ENCODE results near the gene SLC13A2. TPM values are rescaled to one million over a fixed set of nuclear protein-coding genes. Genes with fewer than 3 reads are reported as not detected.

SLC13A2 gene
- total RNA-seq, 1 experiment from 2014 or later: 0.57 TPM

DNA sequence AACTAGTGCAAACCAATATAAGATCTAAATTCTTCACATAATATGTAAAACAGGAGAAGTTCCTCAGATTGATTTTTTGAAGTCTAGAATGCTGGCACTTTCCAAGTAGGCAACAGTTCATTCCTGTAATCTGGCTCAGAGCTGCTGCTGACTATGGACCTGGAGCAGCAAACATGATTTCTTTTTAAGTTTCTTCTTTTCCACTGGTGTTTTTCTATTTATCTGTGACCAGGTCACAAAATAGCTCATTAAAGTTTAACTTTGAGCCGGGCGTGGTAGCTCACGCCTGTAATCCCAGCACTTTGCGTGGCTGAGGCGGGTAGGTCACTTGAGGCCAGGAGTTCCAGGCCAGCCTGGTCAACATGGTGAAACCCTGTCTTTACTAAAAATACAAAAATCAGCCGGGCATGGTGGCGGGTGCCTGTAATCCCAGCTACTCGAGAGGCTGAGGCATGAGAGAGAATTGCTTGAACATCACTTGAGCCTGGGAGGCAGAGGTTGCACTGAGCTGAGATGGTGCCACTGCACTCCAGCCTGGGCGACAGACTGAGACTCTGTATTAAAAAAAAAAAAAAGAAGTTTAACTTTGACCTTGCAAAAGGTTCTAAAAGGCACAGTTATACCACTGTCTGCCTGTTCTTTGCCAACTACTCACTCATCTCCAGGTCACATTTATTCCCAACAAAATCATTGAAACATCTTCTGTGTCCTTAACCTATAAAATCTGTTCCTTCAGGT, 29.4 kb upstream of the SLC13A2 start:
- TF ChIP-seq, protein P1, sequence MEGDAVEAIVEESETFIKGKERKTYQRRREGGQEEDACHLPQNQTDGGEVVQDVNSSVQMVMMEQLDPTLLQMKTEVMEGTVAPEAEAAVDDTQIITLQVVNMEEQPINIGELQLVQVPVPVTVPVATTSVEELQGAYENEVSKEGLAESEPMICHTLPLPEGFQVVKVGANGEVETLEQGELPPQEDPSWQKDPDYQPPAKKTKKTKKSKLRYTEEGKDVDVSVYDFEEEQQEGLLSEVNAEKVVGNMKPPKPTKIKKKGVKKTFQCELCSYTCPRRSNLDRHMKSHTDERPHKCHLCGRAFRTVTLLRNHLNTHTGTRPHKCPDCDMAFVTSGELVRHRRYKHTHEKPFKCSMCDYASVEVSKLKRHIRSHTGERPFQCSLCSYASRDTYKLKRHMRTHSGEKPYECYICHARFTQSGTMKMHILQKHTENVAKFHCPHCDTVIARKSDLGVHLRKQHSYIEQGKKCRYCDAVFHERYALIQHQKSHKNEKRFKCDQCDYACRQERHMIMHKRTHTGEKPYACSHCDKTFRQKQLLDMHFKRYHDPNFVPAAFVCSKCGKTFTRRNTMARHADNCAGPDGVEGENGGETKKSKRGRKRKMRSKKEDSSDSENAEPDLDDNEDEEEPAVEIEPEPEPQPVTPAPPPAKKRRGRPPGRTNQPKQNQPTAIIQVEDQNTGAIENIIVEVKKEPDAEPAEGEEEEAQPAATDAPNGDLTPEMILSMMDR (IDR thresholded peaks at IDR 0.05; ENCODE audit: insufficient read depth in 1 of 2, low read depth in 1 of 2, low read length in 1 of 2, severe bottlenecking in 1 of 2, unreplicated experiment in 1 of 2): no peak
- DNase-seq: no peak
- no TSS peak for BruUV-seq (replicated peaks)
- Mint-ChIP-seq H3K27ac (ENCODE audit: unreplicated experiment) (no peak overlapping the region), H3K4me1 (ENCODE audit: low read depth, unreplicated experiment) (peaks cover 4% of the 10 kb centered on the region), H3K4me3 (ENCODE audit: unreplicated experiment) (no peak overlapping the region), H3K27me3 (ENCODE audit: insufficient read depth, unreplicated experiment) (peaks cover 5% of the 10 kb centered on the region), H3K9me3 (ENCODE audit: unreplicated experiment) (peaks cover 9% of the 10 kb centered on the region), H3K36me3 (ENCODE audit: insufficient read depth, unreplicated experiment) (no peaks in the 10 kb centered on the region)
- ChIA-PET CTCF (no interaction called here), POLR2A (interaction anchor here (0.7 kb wide), 1 partner anchor 21 kb away, joined by 9 read pairs; no protein-coding TSS in a partner anchor)
- no peaks in the 10 kb centered on the region for H3K36me3 ChIP-seq (ENCODE audit: control insufficient read depth, insufficient read depth, low read length)
- no peaks in the 10 kb centered on the region for H3K9me3 ChIP-seq
- H3K4me1 ChIP-seq: peaks cover 10% of the 10 kb centered on the region
- H3K4me3 ChIP-seq (ENCODE audit: low read depth, low read length): no peak overlapping the region
- H3K27me3 ChIP-seq (replicated peaks; ENCODE audit: control insufficient read depth, insufficient read depth, low read length): no peaks in the 10 kb centered on the region
- intact Hi-C loops (cut with micrococcal nuclease; ENCODE audit: unreplicated experiment): loop anchor here (10.0 kb wide), 1 partner anchor 101 kb away; no protein-coding TSS in a partner anchor

DNA sequence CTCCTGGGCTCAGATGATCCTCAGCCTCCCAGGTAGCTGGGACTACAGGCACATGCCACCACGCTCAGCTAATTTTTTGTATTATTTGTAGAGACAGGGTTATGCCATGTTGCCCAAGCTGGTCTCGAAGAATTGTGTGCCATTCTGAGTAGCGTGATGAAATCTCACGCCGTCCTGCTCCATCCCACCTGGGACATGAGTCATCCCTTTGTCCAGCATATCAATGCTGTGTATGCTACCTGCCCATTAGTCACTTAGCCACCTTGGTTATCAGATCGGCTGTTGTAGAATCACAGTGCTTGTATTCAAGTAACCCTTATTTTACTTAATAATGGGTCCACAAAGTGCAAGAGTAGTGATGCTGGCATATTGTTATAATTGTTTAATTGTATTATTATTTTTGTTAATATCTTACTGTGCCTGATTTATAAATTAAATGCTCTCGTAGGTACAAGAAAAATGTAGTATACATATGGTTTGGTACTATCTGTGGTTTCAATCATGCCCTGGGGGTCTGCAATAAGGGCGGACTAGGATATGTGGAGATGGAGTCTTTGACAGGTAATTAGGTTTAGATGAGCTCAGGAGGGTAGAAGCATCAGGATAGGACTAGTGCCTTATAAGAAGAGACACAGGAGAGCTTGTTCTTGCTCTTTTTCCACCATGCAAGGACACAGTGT, 26.6 kb upstream of the SLC13A2 start:
- TF ChIP-seq, protein P1 (IDR thresholded peaks at IDR 0.05; ENCODE audit: insufficient read depth in 1 of 2, low read depth in 1 of 2, low read length in 1 of 2, severe bottlenecking in 1 of 2, unreplicated experiment in 1 of 2): no peak
- Mint-ChIP-seq H3K9me3 (ENCODE audit: unreplicated experiment) (peaks cover 9% of the 10 kb centered on the region), H3K27me3 (ENCODE audit: insufficient read depth, unreplicated experiment) (peaks cover 9% of the 10 kb centered on the region), H3K27ac (ENCODE audit: unreplicated experiment) (no peak overlapping the region), H3K4me1 (ENCODE audit: low read depth, unreplicated experiment) (peaks cover 4% of the 10 kb centered on the region), H3K36me3 (ENCODE audit: insufficient read depth, unreplicated experiment) (no peaks in the 10 kb centered on the region), H3K4me3 (ENCODE audit: unreplicated experiment) (no peak overlapping the region)
- H3K27me3 ChIP-seq (replicated peaks; ENCODE audit: control insufficient read depth, insufficient read depth, low read length): no peaks in the 10 kb centered on the region
- H3K36me3 ChIP-seq (ENCODE audit: control insufficient read depth, insufficient read depth, low read length): no peaks in the 10 kb centered on the region
- BruUV-seq (replicated peaks): no TSS peak
- H3K4me1 ChIP-seq: peaks cover 10% of the 10 kb centered on the region
- POLR2A ChIA-PET: interaction anchor here (0.5 kb wide), 1 partner anchor 23 kb away, joined by 4 read pairs; no protein-coding TSS in a partner anchor
- no peak overlapping the region for H3K4me3 ChIP-seq (ENCODE audit: low read depth, low read length)
- H3K9me3 ChIP-seq: no peaks in the 10 kb centered on the region
- no peak for DNase-seq
- intact Hi-C loops (cut with micrococcal nuclease; ENCODE audit: unreplicated experiment): loop anchor here (10.0 kb wide), 1 partner anchor 98 kb away; no protein-coding TSS in a partner anchor
- CTCF ChIA-PET: no interaction called here

DNA sequence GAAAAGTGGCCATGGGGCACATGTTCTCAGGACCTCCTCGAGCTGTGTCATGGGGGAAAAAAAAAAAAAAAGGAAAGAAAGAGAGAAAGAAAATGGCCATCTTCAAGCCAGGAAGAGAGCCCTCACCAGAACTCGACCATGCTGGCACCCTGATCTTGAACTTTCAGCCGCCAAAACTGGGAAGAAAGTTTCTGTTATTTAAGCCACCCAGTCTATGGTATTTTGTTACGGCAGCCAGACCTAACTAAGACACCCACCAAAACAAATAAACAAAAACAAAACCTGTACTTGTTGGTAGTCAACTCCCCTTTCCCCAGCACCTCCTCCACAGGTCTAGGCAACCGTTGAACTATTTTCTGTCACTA, 26.1 kb upstream of the SLC13A2 start:
- no peaks in the 10 kb centered on the region for H3K36me3 Mint-ChIP-seq (ENCODE audit: insufficient read depth, unreplicated experiment)
- POLR2A ChIA-PET: interaction anchor here (0.5 kb wide), 1 partner anchor 23 kb away, joined by 4 read pairs; no protein-coding TSS in a partner anchor
- Histone ChIP-seq H3K27me3 (replicated peaks; ENCODE audit: control insufficient read depth, insufficient read depth, low read length) (no peaks in the 10 kb centered on the region), H3K9me3 (no peaks in the 10 kb centered on the region), H3K36me3 (ENCODE audit: control insufficient read depth, insufficient read depth, low read length) (no peaks in the 10 kb centered on the region), H3K4me3 (ENCODE audit: low read depth, low read length) (no peak overlapping the region), H3K4me1 (peaks cover 10% of the 10 kb centered on the region)
- no peak for DNase-seq
- TF ChIP-seq, protein P1 (IDR thresholded peaks at IDR 0.05; ENCODE audit: insufficient read depth in 1 of 2, low read depth in 1 of 2, low read length in 1 of 2, severe bottlenecking in 1 of 2, unreplicated experiment in 1 of 2): no peak
- peaks cover 9% of the 10 kb centered on the region for H3K27me3 Mint-ChIP-seq (ENCODE audit: insufficient read depth, unreplicated experiment)
- peaks cover 12% of the 10 kb centered on the region for H3K9me3 Mint-ChIP-seq (ENCODE audit: unreplicated experiment)
- peaks cover 4% of the 10 kb centered on the region for H3K4me1 Mint-ChIP-seq (ENCODE audit: low read depth, unreplicated experiment)
- intact Hi-C loops (cut with micrococcal nuclease; ENCODE audit: unreplicated experiment): loop anchor here (10.0 kb wide), 1 partner anchor 97 kb away; no protein-coding TSS in a partner anchor
- no peak overlapping the region for H3K27ac Mint-ChIP-seq (ENCODE audit: unreplicated experiment)
- BruUV-seq (replicated peaks): no TSS peak
- CTCF ChIA-PET: no interaction called here
- no peak overlapping the region for H3K4me3 Mint-ChIP-seq (ENCODE audit: unreplicated experiment)

Data from Caco-2 (cell line).